GM19468 (cell line): ENCODE measurements around the gene KCNJ6.
"Not testable (repeated sequence)": the region's sequence is repeated elsewhere in the genome, so short reads cannot be mapped to it uniquely, and the experiment has no call there.

Experiments used
- ATAC-seq: cut with Tn5 transposase; IDR thresholded peaks from one replicate; pipeline ENCODE4 v1.9.1; 2021; ENCODE audit warnings: mild to moderate bottlenecking, moderate library complexity, moderate number of reproducible peaks; ENCODE audit not compliant: unreplicated experiment; ENCODE audit errors: extremely low read depth

KCNJ6 gene

GRCh38 chr21:37588644-37589043 lies 327.6 kb downstream of the KCNJ6 start:
- not testable (repeated sequence) for ATAC-seq

- ATAC-seq = no peak
These were observed 328.6 kb downstream of the KCNJ6 start for GRCh38 chr21:37587635-37588177.

- no peak for ATAC-seq
These were observed 329.1 kb downstream of the KCNJ6 start for GRCh38 chr21:37587203-37587602.

GRCh38 chr21:37582590-37582989 lies 333.7 kb downstream of the KCNJ6 start:
- ATAC-seq = no peak

- ATAC-seq = no peak
These were observed 335.6 kb downstream of the KCNJ6 start for GRCh38 chr21:37580666-37581065.

GRCh38 chr21:37579356-37579755 lies 336.9 kb downstream of the KCNJ6 start:
- ATAC-seq = no peak

GRCh38 chr21:37578471-37579126 lies 337.7 kb downstream of the KCNJ6 start:
- ATAC-seq = no peak

- ATAC-seq = not testable (repeated sequence)
These were observed 339.3 kb downstream of the KCNJ6 start for GRCh38 chr21:37576929-37577328.

GRCh38 chr21:37575580-37575979 lies 340.7 kb downstream of the KCNJ6 start:
- ATAC-seq = no peak

- no peak for ATAC-seq
These were observed 341.5 kb downstream of the KCNJ6 start for GRCh38 chr21:37574751-37575150.

GRCh38 chr21:37574316-37574715 lies 341.9 kb downstream of the KCNJ6 start:
- ATAC-seq = no peak

GRCh38 chr21:37571442-37571841 lies 344.8 kb downstream of the KCNJ6 start:
- no peak for ATAC-seq

GRCh38 chr21:37568916-37569315 lies 347.3 kb downstream of the KCNJ6 start:
- ATAC-seq = no peak

- no peak for ATAC-seq
These were observed 347.8 kb downstream of the KCNJ6 start for GRCh38 chr21:37568415-37568814.

- ATAC-seq = no peak
These were observed 349.3 kb downstream of the KCNJ6 start for GRCh38 chr21:37566790-37567615.

- ATAC-seq = no peak
These were observed 350.6 kb downstream of the KCNJ6 start for GRCh38 chr21:37565530-37566223.

GRCh38 chr21:37564924-37565529 lies 351.2 kb downstream of the KCNJ6 start:
- no peak for ATAC-seq

- peak; percentile 8 for ATAC-seq
These were observed 351.8 kb downstream of the KCNJ6 start for GRCh38 chr21:37564341-37564923.

GRCh38 chr21:37563641-37564340 lies 352.5 kb downstream of the KCNJ6 start:
- ATAC-seq = peak; percentile 90
